Rectal smooth muscle tissue (tissue), 1 donor: ENCODE data around the gene MEMO1.

Source experiments
- H3K27ac ChIP-seq: one replicate; pipeline ENCODE4 v1.7.0; 2013; ENCODE audit warnings: low read depth, low read length, inconsistent platforms
- H3K27me3 ChIP-seq: one replicate; pipeline ENCODE4 v1.7.0; 2013; ENCODE audit warnings: low read length; ENCODE audit not compliant: control insufficient read depth, insufficient read depth
- H3K36me3 ChIP-seq: one replicate; pipeline ENCODE4 v1.7.0; 2013; ENCODE audit warnings: low read length; ENCODE audit not compliant: control insufficient read depth, insufficient read depth
- H3K4me1 ChIP-seq: one replicate; pipeline ENCODE4 v1.7.0; 2013; ENCODE audit warnings: low read length; ENCODE audit not compliant: control insufficient read depth, insufficient read depth
- H3K4me3 ChIP-seq: one replicate; pipeline ENCODE4 v1.7.0; 2013; ENCODE audit warnings: low read length
- H3K9ac ChIP-seq: one replicate; pipeline ENCODE4 v1.7.0; 2013; ENCODE audit warnings: low read length

Gene MEMO1

GRCh38 chr2:31828891-31829290 is 181.9 kb downstream of the MEMO1 start:
- no peaks in the 10 kb centered on the region for H3K4me1 ChIP-seq
- no peak overlapping the region for H3K4me3 ChIP-seq
- no peaks in the 10 kb centered on the region for H3K27me3 ChIP-seq
- H3K36me3 ChIP-seq = no peaks in the 10 kb centered on the region
- H3K9ac ChIP-seq = no peak overlapping the region
- no peak overlapping the region for H3K27ac ChIP-seq

GRCh38 chr2:31823558-31823957 is 187.2 kb downstream of the MEMO1 start:
- H3K4me1 ChIP-seq = no peaks in the 10 kb centered on the region
- no peaks in the 10 kb centered on the region for H3K27me3 ChIP-seq
- H3K36me3 ChIP-seq = no peaks in the 10 kb centered on the region
- H3K9ac ChIP-seq = no peak overlapping the region
- H3K4me3 ChIP-seq = no peak overlapping the region
- H3K27ac ChIP-seq = no peak overlapping the region

- no peak overlapping the region for H3K27ac ChIP-seq
- H3K36me3 ChIP-seq = no peaks in the 10 kb centered on the region
- H3K27me3 ChIP-seq = no peaks in the 10 kb centered on the region
- H3K4me3 ChIP-seq = no peak overlapping the region
- no peak overlapping the region for H3K9ac ChIP-seq
- no peaks in the 10 kb centered on the region for H3K4me1 ChIP-seq
These were observed 188.2 kb downstream of the MEMO1 start for GRCh38 chr2:31822587-31822986.
